HG03175 (cell line): ENCODE measurements around the gene CAPS.

Experiments used
- ATAC-seq: cut with Tn5 transposase; IDR thresholded peaks from one replicate; pipeline ENCODE4 v1.9.1; 2021; ENCODE audit warnings: mild to moderate bottlenecking, moderate library complexity; ENCODE audit not compliant: unreplicated experiment

CAPS gene

DNA sequence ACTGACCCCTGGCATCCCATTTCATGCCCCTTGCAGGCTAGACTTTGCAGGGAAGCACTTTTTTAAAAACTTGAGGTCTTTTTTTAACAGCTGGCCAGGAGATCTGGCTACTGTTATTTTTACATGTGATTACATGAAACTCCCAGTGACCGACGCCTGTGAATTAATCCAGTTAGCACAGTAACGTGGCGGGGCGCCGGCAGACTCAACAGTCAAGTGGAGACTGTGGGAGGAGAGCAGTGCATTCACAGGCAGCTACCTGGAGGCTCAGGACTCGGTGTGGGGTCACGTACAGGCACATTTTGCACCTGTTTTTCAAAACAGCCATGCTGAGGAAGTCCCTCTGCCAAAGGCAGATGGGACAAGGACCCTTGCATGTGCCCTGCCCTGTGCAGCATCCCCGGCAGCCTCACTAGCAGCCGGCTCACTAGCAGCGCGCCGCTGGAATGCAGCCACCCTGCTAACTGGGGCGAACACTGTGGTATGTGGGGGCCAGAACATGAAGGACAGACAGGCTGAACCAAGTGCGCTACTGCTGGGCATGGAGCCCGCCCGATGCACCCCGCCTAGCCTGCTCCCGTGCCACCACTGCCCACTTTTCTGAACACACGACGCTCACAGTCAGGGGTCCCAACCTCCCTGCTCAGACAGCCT lies 18.7 kb downstream of the CAPS start:
- no peak for ATAC-seq

DNA sequence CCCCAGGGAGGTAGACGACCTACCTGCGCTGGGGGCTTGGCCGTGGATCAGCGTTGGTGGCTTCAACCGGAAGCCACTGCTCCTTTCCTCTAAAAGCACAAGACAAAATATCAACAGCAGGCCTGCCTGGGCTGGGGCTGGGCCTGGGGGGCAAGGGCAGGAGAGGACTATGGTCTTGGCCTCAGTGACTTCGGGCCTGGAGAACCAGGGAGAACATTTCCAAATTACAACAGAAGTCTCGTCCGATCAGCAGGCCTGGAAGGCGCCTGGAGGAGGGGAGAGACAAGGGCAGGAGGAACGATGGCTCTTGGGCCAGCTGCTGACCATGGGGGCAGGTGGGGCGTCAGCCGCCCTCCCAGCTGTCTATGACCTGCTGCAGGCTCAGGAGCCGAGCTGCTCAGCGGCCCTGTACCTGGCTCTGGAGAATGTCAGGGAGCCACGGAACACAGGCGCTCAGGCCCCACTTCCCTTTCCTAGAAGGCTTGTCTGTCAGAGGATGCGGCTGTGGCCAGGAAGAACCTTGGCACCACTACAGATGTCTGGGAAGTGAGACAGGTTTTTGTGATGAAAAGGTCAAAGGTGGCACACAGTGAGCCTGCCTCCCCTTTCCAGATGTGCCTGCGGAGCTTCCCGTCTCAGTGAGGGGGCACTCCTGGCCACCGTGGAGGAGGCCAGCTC lies 19.5 kb downstream of the CAPS start:
- ATAC-seq = no peak

DNA sequence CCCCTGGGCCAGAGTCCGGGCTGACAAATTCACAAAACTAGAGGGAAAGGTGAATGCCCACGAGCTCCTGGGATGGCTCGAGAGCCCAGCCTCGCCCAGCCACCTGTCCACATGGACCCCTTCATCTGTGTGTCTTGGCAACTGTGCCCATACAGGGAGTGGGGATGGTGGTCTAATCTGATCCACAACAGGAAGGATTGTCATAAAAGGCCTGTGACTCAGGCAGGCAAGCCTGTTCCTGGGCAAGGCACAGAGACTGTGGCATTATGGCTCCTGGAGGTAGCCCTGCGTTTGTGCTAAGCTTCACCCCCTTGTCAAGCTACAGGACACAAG lies 20.0 kb downstream of the CAPS start:
- no peak for ATAC-seq

DNA sequence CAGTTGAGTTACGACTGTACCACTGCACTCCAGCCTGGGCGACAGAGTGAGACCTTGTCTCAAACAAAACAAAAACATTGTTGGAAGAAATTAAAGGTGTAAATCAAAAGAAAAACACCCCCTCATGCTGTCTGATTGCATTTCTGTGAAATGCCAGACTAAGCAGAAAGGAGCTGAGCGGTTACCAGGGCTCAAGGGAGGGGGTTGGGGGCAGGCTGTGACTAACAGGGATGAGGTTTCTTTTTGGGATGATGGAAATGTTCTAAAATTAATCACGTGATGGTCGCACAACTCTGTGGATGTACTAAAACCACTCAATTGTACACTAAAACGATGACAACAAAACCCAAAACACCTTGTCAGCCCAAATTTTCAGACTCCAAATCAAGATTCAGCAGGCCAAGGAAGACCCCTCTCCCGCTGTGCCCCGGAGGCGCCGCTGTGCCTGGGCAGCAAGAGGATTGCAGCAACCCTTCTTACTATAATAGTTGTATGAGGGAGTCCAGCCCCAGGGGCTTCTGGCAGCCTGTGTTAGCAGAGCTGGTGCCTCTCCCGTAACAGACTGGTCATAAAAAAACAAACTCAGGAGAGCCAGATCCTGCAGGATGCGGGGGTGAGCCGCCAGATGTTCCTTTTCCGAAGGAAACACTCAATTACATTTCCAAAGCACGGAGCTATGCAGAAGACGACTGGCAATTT lies 20.9 kb downstream of the CAPS start:
- no peak for ATAC-seq

DNA sequence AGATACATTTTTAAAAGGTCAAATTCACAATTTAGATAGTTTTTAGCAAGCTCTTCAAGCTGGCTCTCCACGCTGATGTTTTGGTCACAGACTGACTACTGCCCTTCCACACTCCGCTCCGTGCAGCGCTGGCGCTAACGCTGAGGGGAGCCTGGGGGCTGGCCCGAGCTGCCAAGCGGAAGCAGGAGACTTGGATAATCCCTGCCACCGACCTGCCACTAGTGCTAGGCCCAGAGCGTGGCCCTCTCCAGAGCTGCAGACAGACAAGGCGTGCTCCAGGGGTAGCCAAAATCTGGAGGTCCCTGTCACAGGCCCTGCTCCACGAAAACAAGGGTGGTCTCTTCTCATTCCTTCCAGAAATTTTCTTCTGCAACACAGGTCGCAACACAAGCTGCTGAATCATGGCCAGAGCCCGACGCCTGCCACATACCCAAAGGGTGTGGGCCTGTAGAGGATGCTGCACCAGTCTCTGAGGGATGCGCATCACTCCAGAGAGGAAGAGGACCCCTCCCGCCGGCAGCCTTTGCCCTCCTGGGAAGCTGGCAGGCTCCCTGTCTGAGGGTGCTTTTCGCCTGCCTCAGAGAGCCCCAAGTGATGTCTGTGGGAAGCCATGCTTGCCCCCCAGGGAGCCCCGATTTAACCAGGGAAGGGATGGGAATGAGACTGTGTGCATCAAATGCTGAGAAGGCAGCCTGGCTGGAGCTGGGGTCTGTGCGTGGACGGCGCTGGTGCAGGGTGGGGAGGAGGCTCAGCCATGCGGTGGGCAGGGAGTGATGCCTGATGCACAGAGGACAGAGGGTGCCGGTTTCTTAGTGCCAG lies 21.6 kb downstream of the CAPS start:
- no peak for ATAC-seq

DNA sequence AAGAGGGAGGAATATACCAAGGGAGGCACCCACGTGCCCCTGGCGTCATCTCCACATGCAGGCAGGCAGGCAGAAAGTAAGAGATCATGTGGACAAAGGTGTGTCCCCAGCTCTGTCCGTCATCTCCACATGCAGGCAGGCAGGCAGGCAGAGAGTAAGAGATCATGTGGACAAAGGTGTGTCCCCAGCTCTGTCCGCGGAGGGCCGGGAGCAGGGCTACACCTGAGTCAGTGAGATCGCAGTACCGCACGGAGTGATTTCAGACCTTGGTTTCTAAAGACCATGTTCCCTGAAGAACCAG lies 22.2 kb downstream of the CAPS start:
- ATAC-seq = no peak

DNA sequence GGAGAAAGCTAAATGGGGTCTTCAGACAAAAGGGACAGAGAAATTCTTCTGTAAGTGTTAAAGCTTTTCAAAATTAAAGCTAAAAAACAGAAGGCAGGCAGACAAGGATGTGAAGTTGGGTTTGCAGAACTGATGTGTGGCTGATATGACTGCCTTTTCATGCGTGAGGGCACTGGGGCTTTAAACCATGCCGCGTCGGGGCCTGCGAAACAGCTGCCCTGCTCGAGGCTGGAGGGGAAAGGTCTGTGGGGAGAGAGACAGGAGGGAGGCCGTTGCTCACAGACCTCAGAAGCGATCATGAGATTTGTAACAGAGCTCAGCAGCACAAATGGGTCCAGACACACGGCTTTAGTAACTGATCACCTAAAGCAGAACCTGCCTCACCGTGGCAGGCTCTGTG lies 23.5 kb downstream of the CAPS start:
- ATAC-seq = no peak

DNA sequence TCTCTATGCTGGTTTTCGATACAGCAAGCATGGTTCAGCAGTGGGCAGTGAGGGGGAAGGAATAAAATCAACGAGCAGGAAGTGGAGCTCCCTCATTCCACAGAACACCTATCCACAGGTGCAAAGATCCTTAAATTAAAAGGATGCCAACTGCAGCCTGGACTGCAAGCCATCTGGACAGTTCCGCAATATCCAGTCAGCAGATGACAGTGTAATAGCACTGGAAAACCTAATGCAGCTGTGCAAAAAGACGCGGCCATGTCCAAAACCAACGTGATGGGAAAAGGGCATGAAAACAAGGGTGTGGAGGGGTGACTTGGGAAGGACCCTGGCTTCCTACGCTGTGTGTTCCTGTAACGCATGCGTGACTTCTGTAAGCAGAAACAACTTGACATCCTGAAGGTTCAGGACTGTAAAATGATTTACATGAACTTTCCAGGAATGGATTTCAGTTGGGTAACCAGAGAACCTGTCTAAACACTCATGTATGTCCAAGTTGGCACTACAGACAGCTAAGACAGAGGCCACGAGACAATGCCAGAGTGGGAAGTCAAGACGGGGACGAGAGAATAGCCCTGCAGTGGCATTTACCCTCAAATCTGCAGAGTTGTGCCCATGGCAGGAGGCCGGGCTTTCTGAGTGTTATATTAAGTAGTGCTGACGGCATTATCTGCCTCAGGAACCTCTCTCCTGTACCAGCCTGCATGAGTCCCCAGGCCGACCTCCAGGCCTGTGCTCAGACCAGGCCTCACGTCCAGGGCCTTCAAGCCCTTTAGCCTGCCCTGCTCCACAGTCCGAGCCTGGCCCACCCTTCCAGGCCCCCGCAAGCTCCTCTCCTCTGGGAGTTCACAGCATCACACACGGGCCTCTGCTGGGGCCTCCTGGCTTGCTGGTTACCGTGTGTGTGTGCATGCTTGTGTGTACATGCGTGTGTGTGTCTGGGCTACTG lies 26.5 kb downstream of the CAPS start:
- no peak for ATAC-seq

DNA sequence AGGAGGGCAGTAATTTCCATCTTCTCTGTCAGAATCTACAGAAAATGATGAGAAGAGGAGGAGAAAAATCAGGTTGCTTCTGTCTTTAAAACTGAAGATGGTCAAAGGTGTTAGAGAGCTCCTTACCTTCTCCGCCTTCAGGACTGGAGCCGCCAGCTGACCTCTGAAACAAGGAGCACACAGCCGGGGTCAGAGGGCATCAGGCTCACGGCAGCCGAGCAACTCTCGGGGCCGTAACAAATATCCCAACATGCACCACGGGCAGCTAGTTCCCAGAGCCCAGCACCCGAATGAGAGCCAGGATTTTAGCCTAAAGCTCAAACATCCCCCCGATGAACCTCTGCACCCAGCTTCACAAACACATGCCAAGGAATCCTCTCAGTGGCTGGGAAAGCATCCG lies 27.6 kb downstream of the CAPS start:
- ATAC-seq = no peak

DNA sequence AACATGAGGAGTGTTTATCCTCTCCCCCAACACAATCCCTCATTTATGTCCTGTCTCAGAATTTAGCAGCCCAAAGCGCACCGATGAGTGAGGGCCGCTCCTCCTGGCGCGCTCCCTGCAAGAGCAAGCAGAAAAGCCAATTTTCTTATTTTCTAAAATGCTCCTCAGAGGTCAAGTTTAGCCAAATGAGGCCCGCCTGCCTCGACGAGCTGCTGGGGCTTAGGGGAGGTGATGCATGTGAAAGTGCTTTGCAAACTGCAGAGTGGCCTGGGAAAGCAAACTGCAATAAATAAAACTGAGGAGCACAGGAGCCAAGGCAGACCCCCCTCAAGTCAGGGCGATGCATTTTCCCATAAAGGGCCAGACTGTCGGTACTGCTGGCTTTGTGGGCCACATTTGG lies 29.0 kb downstream of the CAPS start:
- ATAC-seq = no peak

DNA sequence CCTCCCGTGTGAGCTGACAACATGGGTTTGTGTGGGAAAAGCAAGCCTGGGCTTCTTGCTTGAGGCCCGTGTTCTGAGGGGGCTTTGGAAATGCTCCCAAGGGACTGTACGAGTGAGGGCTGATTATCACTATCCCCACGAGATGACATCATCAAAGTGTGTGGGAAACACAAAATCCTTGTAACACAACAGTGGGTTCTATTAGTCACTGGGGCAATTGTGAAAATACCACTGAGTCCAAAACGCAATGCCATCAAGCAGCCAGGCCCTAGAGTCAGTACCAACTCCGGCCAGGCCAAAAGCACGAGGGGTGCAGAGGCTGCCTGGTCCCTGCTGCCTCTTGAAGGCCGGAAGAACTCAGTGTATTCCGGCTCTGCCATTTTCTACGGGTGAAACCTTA lies 29.6 kb downstream of the CAPS start:
- no peak for ATAC-seq

DNA sequence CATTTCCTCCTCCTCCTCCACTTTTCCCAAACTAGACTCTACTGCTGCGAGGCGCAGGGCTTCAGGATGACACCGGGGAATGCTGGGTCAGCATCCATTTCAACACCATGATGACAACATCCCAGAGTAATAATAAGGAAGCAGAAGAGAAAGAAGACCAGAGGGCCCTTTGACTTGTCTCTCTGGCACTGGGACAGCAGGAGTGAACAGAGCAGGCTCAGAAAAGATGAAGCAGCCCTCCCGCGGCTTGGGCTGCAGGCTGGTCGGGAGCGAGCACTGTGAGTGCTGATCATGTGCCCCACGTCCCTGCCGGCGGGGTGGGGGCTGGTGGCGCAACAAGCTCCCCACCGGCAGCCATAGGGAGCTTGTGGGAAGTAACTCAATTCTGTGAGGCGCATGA lies 33.4 kb downstream of the CAPS start:
- ATAC-seq = no peak

DNA sequence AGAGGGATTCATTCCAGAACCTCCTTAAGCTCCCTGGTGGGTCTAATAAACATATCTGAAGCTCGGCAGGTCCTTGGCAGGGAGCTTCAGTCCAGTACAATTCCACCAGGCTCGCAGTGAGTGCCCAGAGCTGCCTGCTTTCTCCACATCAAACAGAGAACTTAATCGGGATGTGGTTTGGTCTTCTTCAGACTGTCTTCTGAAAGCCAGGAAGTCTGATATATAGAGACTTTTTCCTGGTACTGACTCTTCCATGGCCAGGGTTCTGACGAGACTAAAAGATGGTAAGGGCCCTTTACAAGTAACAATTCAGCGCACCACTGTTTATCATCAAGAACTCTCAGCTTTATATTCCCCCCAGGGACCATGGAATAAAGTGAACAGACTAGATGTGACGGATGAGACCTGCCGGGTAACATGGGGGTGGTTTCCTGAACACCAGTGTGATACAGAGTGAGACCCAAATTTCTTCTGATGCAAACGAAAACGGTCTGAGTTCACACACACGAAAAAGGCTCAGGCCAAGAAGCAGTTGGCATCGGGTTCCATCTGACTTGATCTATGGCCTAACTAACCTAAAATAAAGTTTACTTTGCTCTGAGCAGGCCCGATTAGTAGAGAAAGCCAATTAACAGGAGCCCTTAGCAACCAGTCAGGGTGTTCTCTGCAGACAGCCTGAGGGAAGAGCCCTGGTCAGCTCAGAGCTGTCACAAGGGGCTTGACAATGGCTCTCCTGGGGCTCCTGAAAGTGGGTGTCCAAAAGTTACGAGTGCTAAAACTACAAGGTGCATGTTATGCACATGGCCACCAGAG lies 34.9 kb downstream of the CAPS start:
- no peak for ATAC-seq

DNA sequence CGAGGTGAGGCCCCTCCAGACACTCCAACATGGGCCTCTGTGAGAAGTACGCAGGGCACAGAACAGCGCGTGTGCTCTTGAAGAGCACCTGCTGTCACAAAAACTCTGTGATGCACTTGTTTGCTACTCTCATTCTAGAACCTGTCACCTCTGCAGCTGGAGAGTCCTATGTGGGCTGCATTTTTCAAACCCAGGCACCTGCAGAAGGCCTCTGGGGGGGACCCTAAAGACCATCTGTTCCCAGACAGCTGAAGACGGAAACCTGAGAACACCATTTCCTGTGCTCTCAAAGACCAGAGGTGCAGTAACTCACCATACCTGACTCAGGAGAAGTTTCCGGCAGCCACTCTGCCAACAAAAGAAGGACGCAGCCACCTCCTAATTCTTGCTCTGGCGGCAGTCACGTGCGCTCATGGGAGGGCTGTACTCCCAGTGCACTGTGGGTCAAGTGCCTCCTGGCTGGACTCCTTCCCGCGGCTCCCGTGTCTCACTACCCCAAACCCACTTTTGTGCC lies 35.8 kb downstream of the CAPS start:
- ATAC-seq = no peak

DNA sequence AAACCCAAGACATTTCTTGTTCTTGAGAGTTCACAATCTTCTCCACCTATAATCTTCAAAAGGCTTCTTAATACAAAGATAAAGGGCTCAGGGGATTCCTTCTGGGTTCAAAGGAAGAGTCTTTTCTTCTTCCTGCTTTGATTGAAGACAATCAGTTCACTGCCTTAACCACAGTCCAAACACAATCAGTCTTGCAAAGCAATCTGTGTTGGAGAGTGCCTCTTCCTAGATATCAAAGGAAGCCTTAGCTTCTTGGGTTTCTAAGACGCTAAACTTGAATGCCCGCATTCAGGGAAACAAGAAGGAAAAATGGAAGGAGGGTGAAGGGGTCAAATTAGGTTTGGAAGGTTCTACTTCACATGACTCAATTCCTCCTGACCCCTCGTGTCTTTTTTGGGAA lies 36.7 kb downstream of the CAPS start:
- ATAC-seq = no peak

DNA sequence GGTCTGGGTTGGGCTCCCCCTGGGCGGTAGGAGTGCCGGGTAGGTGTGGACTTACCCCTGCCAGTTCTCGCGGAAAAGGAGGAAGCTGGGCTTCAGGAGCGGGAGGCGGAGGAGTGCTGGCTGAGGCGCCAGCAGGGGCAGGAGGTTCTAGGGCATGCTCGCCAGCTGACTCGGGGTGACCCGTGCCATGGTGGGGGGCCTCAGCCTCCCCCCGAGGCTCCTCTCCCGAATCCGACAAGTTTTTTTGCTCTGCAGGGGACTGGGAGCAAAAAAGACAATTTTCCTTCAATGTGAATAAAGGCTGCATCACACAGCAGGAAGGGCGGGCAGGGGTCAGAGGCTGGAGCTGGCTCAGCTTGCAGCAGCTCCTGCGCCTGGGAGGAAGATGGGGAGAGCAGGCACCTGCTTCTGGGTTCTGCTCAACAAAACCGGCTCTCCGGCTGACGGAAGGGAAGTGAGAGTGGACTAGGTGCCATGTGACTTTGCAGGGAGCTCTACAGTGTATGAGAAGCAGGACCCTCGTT lies 37.3 kb downstream of the CAPS start:
- ATAC-seq = no peak

DNA sequence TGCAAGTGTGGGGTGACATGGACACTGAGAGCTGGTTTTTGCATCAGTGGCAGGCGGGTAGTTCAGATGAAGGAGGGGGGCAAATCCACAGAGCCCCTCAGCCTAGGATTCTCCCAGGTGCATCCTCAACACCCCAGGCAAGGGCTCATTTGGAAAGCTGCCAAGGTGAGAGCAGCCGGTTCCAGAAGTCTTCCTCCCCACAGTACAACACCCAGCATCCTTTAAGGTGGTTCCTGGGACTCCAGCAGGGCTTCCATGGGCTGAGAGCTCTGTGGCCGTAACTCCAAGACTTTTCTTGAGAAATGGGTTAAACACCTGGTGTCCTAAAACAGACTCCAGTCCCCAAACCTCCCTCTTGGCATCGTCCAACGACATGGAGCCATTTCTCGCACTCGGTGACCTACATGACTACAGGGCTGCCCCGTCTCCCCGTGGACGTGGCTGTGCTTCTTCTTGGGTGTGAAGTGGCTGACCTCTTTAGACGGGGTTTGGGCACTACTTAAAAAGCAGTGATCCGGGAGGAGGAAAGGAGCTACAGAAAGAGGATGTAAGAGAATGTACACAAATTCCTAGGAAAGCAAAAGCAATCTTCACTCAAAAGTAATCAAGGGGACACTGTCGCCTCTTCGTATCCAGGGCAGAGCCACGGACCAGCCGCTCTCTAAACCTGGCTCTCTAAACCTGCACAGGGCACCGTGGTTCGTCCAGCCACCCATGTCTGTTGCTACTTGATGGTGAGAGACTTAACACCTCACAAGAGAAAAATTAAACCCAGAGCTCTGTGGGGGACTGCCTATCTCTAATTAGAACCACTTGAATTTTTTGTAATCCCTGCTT lies 38.4 kb downstream of the CAPS start:
- no peak for ATAC-seq

DNA sequence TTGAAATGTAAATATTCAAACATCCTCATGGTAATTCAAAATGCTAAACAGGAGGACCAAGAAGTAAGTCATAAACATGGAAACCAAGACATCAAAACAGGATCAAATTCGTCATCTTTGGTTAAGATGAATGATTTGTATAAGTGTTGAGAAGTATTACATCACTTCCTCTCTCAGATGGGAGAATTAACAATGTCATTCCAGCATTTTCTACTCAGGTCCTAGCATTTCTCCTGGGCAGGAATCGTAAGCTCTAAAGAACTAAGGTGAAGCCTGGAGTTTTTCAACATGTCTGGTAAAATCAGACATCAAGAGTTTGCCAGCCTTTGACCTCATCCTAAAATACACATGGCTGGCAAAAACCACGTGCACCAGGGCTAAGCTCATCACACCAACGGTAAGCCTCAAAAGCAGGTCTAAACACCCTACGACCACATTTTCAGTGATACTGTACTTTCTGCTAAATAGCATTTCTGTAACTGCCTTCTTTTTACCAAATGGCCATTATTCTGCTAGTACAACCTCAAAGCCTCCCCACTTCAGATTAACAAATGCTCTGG lies 39.1 kb downstream of the CAPS start:
- no peak for ATAC-seq
